ENCODE results near the gene RCVRN. TPM values are rescaled to one million over a fixed set of nuclear protein-coding genes. Genes with fewer than 3 reads are reported as not detected.

Gene RCVRN
- total and polyA plus RNA-seq, 10 donors = 0.03 to 1.4 (median 0.31) TPM

DNA sequence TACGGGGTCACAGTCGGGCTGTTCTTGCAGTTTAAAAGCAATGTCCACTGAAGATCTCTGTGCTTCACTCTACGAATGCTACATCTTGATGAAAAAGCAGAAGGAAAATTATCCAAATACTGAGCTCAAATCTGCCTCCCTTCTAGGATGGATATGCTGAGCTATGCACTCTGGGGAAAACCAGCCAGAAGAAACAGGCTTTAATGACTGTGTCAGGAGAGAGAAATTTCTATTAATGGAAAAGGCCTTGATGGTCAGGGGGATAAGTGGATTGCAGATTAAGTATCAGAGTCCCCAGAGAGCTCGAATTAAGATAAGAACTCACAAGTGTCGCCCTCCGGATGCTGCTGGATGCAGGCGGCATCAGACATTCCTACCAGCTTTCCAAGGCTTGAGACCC, 39.6 kb upstream of the RCVRN start:
- intact Hi-C loops (cut with DNase I; ENCODE audit: low total_unique reads) = no loop called here
- TF ChIP-seq POLR2A (IDR thresholded peaks at IDR 0.05) (no peak), POLR2AphosphoS5 (IDR thresholded peaks at IDR 0.05) (no peak)
- TF ChIP-seq, protein P1, sequence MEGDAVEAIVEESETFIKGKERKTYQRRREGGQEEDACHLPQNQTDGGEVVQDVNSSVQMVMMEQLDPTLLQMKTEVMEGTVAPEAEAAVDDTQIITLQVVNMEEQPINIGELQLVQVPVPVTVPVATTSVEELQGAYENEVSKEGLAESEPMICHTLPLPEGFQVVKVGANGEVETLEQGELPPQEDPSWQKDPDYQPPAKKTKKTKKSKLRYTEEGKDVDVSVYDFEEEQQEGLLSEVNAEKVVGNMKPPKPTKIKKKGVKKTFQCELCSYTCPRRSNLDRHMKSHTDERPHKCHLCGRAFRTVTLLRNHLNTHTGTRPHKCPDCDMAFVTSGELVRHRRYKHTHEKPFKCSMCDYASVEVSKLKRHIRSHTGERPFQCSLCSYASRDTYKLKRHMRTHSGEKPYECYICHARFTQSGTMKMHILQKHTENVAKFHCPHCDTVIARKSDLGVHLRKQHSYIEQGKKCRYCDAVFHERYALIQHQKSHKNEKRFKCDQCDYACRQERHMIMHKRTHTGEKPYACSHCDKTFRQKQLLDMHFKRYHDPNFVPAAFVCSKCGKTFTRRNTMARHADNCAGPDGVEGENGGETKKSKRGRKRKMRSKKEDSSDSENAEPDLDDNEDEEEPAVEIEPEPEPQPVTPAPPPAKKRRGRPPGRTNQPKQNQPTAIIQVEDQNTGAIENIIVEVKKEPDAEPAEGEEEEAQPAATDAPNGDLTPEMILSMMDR (IDR thresholded peaks at IDR 0.05 in 8 of 11, conservative IDR thresholded peaks at IDR 0.05 in 3 of 11) = no peak
- 74 to 91% (median 77%) methylated on average over 7 of the region's 7 CpGs for WGBS, 5 donors
- peaks cover 0 to 22% (median 4%) of the 10 kb centered on the region in 6 donors for H3K4me1 ChIP-seq
- H3K36me3 ChIP-seq = peaks cover 0 to 86% (median 18%) of the 10 kb centered on the region in 6 donors
- no peak overlapping the region for H3K27ac ChIP-seq
- H3K4me3 ChIP-seq = no peak overlapping the region
- H3K27me3 ChIP-seq (replicated peaks in 1 of 7) = no peaks in the 10 kb centered on the region
- no peak for DNase-seq
- H3K9me3 ChIP-seq = no peaks in the 10 kb centered on the region

DNA sequence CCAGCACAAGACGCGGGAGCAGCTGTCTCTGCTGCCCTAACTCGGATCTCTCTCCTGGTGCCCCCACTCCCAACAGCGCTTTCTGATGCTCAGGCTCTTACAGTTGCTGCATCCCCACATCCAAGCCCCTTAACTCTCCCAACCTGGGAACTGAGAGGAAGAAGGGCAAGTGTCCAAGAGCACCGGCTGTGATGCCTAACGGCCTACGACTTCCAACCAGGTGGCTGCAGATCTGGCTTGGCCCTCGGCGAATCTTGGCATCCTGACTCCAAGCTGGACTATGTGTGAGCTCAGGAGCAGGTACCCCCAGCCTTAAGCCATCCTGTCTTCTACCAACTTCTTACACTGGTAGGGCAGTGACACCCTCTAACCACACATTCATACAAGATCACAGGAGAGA, 38.3 kb upstream of the RCVRN start:
- peaks cover 0 to 18% (median 0%) of the 10 kb centered on the region in 6 donors for H3K4me1 ChIP-seq
- no peak overlapping the region for H3K4me3 ChIP-seq
- WGBS, 5 donors = 85 to 97% (median 90%) methylated on average over 9 of the region's 9 CpGs
- intact Hi-C loops (cut with DNase I; ENCODE audit: low total_unique reads) = no loop called here
- no peak for DNase-seq
- no peak overlapping the region for H3K27ac ChIP-seq
- TF ChIP-seq POLR2AphosphoS5 (IDR thresholded peaks at IDR 0.05) (no peak), POLR2A (IDR thresholded peaks at IDR 0.05) (no peak)
- TF ChIP-seq, protein P1 (IDR thresholded peaks at IDR 0.05 in 8 of 11, conservative IDR thresholded peaks at IDR 0.05 in 3 of 11) = no peak
- peaks cover 0 to 91% (median 22%) of the 10 kb centered on the region in 6 donors for H3K36me3 ChIP-seq
- H3K9me3 ChIP-seq = peaks cover 0 to 11% (median 8%) of the 10 kb centered on the region in 8 donors
- no peaks in the 10 kb centered on the region for H3K27me3 ChIP-seq (replicated peaks in 1 of 7)

DNA sequence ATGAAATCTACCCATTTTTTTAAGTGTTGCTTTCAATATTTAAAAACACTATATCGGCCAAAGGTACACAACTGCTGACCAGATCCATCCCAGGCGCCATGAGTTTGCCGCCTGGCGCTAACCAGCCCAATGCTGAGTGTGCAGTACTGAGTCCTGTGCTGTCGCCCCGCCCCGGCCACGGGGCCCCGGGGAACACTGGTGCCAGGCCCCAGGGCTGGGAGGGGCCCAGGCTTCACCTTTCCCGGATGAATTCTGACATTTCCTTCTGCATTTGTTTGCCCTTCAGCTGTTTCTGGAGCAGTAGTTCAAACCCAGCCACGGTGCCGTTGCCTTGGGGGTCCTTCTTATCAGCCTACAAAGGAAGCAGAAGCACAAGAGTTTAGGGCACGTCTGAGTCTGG, 37.8 kb upstream of the RCVRN start:
- WGBS, 5 donors = 56 to 79% (median 69%) methylated on average over 7 to 13 of the region's 13 CpGs
- Histone ChIP-seq H3K36me3 (peaks cover 0 to 95% (median 22%) of the 10 kb centered on the region in 6 donors), H3K4me1 (peaks cover 0 to 13% (median 0%) of the 10 kb centered on the region in 6 donors), H3K27ac (no peak overlapping the region), H3K9me3 (peaks cover 0 to 15% (median 11%) of the 10 kb centered on the region in 8 donors), H3K27me3 (replicated peaks in 1 of 7) (no peaks in the 10 kb centered on the region), H3K4me3 (no peak overlapping the region)
- no peak for DNase-seq
- TF ChIP-seq POLR2AphosphoS5 (IDR thresholded peaks at IDR 0.05) = peak in 1 of 3 donors; percentile 57
- TF ChIP-seq, protein P1 (IDR thresholded peaks at IDR 0.05 in 8 of 11, conservative IDR thresholded peaks at IDR 0.05 in 3 of 11) = no peak
- intact Hi-C loops (cut with DNase I; ENCODE audit: low total_unique reads) = no loop called here

DNA sequence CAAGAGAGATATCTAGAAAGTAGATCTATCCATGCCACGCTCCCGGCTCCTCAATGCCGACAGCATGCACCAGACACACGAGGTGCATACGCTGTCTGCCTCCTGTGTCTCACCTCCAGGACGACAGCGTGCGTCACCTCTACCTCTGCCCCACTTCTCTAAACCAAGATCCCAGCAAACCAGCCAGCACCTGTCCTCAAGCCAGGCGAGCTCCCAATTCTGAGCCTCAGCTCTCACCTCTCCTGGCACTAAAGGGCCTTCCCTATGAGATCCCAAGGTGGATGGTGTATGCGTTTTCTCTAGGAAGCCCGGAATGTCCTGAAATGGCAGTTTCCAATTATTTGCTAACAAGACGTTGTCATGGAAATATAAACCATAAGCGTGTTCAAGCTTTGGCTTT, 36.2 kb upstream of the RCVRN start:
- no peak overlapping the region for H3K4me3 ChIP-seq

More for the DNA sequence above, 36.2 kb upstream of the RCVRN start:
- H3K27ac ChIP-seq = no peak overlapping the region
- H3K36me3 ChIP-seq = peaks cover 0 to 100% (median 22%) of the 10 kb centered on the region in 6 donors
- intact Hi-C loops (cut with DNase I; ENCODE audit: low total_unique reads) = no loop called here
- DNase-seq = no peak
- TF ChIP-seq, protein P1 (IDR thresholded peaks at IDR 0.05 in 8 of 11, conservative IDR thresholded peaks at IDR 0.05 in 3 of 11) = no peak
- TF ChIP-seq POLR2A (IDR thresholded peaks at IDR 0.05) (no peak), POLR2AphosphoS5 (IDR thresholded peaks at IDR 0.05) (no peak)
- H3K9me3 ChIP-seq = peaks cover 0 to 16% (median 12%) of the 10 kb centered on the region in 8 donors
- H3K4me1 ChIP-seq = peaks cover 0 to 21% (median 3%) of the 10 kb centered on the region in 6 donors
- whole genome bisulfite sequencing, 5 donors = 90 to 96% (median 94%) methylated on average over 13 of the region's 13 CpGs
- no peaks in the 10 kb centered on the region for H3K27me3 ChIP-seq (replicated peaks in 1 of 7)

Measured in spleen (tissue), 11 donors.